Ishikawa (cell line): ENCODE data around the gene CNN3.

Experiments
- CREB1 ChIP-seq: IDR thresholded peaks from 2 replicates; pipeline ENCODE4 v1.6.1; 2012; ENCODE audit warnings: low read depth
- EGR1 ChIP-seq: IDR thresholded peaks from 2 replicates; pipeline ENCODE4 v1.6.1; 2012
- EP300 ChIP-seq: IDR thresholded peaks from 2 replicates; pipeline ENCODE4 v1.6.1; 2012; ENCODE audit warnings: borderline replicate concordance
- NFIC ChIP-seq: IDR thresholded peaks from 2 replicates; pipeline ENCODE4 v1.6.1; 2012
- RAD21 ChIP-seq: IDR thresholded peaks from 2 replicates; pipeline ENCODE4 v1.6.1; 2012; ENCODE audit warnings: low read depth
- TAF1 ChIP-seq: IDR thresholded peaks from 2 replicates; pipeline ENCODE4 v1.6.1; 2012; ENCODE audit warnings: low read depth, mild to moderate bottlenecking
- TF ChIP-seq, protein P1 (sequence below): IDR thresholded peaks from 2 replicates; pipeline ENCODE4 v1.6.1; 2012; ENCODE audit warnings: low read depth, mild to moderate bottlenecking

DNA sequence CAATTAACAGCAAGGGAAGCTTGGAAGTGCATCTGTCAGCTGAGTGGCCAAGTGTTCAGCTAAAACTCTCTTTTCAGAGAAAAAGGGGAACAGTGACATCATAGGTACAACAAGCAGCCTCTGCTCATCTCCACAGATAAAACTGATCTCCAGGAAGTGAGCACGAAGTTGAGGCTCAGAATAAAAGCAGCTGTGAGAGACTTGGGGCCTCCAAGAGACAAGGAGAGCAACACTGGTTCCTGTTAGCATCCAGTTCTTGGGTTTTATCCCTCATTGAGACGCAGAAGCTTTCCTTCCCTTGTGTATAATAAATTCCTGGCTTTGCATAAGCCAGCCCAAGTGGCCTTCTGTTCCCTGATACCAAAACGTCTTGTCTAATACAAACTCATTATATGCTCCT, 20.0 kb upstream of the CNN3 start:
- TF ChIP-seq EP300, result no peak
- no peak for TF ChIP-seq EGR1
- TF ChIP-seq TAF1, result no peak
- TF ChIP-seq RAD21, result no peak
- no peak for TF ChIP-seq NFIC
- TF ChIP-seq CREB1, result no peak
- TF ChIP-seq, protein P1, sequence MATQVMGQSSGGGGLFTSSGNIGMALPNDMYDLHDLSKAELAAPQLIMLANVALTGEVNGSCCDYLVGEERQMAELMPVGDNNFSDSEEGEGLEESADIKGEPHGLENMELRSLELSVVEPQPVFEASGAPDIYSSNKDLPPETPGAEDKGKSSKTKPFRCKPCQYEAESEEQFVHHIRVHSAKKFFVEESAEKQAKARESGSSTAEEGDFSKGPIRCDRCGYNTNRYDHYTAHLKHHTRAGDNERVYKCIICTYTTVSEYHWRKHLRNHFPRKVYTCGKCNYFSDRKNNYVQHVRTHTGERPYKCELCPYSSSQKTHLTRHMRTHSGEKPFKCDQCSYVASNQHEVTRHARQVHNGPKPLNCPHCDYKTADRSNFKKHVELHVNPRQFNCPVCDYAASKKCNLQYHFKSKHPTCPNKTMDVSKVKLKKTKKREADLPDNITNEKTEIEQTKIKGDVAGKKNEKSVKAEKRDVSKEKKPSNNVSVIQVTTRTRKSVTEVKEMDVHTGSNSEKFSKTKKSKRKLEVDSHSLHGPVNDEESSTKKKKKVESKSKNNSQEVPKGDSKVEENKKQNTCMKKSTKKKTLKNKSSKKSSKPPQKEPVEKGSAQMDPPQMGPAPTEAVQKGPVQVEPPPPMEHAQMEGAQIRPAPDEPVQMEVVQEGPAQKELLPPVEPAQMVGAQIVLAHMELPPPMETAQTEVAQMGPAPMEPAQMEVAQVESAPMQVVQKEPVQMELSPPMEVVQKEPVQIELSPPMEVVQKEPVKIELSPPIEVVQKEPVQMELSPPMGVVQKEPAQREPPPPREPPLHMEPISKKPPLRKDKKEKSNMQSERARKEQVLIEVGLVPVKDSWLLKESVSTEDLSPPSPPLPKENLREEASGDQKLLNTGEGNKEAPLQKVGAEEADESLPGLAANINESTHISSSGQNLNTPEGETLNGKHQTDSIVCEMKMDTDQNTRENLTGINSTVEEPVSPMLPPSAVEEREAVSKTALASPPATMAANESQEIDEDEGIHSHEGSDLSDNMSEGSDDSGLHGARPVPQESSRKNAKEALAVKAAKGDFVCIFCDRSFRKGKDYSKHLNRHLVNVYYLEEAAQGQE, result no peak
